DND-41 (cell line): ENCODE data around the gene PEX11A.

ENCODE experiments used
- ATAC-seq: fragments of 200-7000 bp; cut with Tn5 transposase; 3 replicates; pipeline ENCODE4 v1.9.1; 2021; ENCODE audit warnings: low read depth; ENCODE audit not compliant: insufficient read depth
- DNase-seq: peaks from one replicate; pipeline ENCODE4 v3.0.0-alpha.2; 2020
- H2AFZ ChIP-seq: 2 replicates; pipeline ENCODE4 v1.6.0; 2012; ENCODE audit warnings: low read depth, low read length
- H3K27ac ChIP-seq: 2 replicates; pipeline ENCODE4 v1.5.1; 2012; ENCODE audit warnings: low read length, inconsistent platforms
- H3K27me3 ChIP-seq: fragments of 200-600 bp; sonication (generic); 2 replicates; pipeline ENCODE4 v1.6.0; 2012; ENCODE audit warnings: low read length, mild to moderate bottlenecking, inconsistent platforms; ENCODE audit not compliant: insufficient read depth, poor library complexity
- H3K36me3 ChIP-seq: 2 replicates; pipeline ENCODE4 v1.5.1; 2012; ENCODE audit warnings: low read length, inconsistent platforms; ENCODE audit not compliant: insufficient read depth
- H3K4me1 ChIP-seq: 2 replicates; pipeline ENCODE4 v1.5.1; 2012; ENCODE audit warnings: mild to moderate bottlenecking, low read length; ENCODE audit not compliant: insufficient read depth
- H3K4me2 ChIP-seq: 2 replicates; pipeline ENCODE4 v1.6.0; 2012; ENCODE audit warnings: mild to moderate bottlenecking, moderate library complexity, low read length, inconsistent platforms; ENCODE audit not compliant: insufficient read depth
- H3K4me3 ChIP-seq, 2 experiments: fragments of 200-600 bp in 1 of 2; shearing (Covaris generic) in 1 of 2; 2 replicates each; pipeline ENCODE4 v1.5.1; 2012 to 2016; ENCODE audit warnings: inconsistent platforms in 2 of 2, low read length in 2 of 2, mild to moderate bottlenecking in 2 of 2, low read depth in 1 of 2, moderate library complexity in 1 of 2
- H3K79me2 ChIP-seq: 2 replicates; pipeline ENCODE4 v1.6.0; 2012; ENCODE audit warnings: low read length, inconsistent platforms; ENCODE audit not compliant: insufficient read depth
- H3K9ac ChIP-seq: 2 replicates; pipeline ENCODE4 v1.6.0; 2012; ENCODE audit warnings: low read depth, mild to moderate bottlenecking, inconsistent platforms, low read length, moderate library complexity
- H3K9me3 ChIP-seq: 2 replicates; pipeline ENCODE4 v1.5.1; 2012; ENCODE audit warnings: low read length, moderate library complexity, mild to moderate bottlenecking, inconsistent platforms; ENCODE audit not compliant: insufficient read depth, severe bottlenecking
- H4K20me1 ChIP-seq: 2 replicates; pipeline ENCODE4 v1.6.0; 2012; ENCODE audit warnings: low read length; ENCODE audit not compliant: insufficient read depth
- EZH2 ChIP-seq: IDR thresholded peaks from 3 replicates; pipeline ENCODE4 v1.6.1; 2012; ENCODE audit warnings: borderline replicate concordance, low read depth, mild to moderate bottlenecking, moderate library complexity, low read length, inconsistent platforms; ENCODE audit not compliant: severe bottlenecking
- TF ChIP-seq, protein P1 (sequence below): IDR thresholded peaks from 2 replicates; pipeline ENCODE4 v1.5.1; 2012; ENCODE audit warnings: borderline replicate concordance, low read length, moderate library complexity, mild to moderate bottlenecking; ENCODE audit not compliant: poor library complexity, severe bottlenecking; ENCODE audit errors: extremely low read depth

PEX11A gene

DNA sequence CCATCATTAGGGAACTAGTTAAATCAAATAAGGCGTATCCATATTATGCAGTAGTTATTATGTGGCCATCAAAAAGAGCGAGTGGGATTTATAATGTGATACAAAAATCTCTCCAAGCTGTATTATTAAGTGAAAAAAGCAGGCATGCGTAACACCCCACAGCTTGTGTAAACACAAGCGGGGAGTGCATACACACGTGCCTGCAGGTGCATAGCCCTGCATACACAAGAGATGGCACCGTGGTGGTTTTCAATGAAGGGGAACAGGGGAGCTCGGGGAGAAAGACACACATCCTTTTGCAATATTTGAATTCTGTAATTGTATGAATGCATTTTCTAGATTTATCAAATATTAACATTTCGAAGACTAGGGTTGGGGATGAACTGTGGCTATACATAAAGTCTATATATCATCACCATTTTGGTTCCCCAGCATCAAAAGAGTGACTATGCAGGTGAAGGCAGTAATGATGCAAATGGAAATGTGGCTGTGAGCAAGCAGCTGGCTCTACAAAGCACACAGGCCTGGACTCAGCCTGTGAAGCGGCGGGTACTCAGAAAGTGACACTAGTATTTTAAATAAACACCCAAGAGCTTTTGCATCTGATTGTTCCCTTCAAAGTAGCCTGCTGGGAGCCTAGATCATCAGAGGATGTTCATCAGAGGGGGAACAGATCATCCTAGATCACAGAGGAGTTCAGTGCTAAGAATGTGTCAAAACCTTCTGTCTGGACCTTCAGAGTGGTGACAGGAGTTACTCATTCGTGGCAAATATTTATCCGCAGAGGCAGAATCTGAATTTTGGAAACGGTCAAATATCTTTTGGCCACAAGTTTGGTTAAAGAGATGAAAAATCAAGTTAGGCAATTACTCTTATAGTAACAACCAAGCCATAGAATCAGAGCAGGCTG, 25.9 kb downstream of the PEX11A start:
- no peak overlapping the region for H3K4me2 ChIP-seq
- H3K27me3 ChIP-seq, result peaks cover 11% of the 10 kb centered on the region
- H3K36me3 ChIP-seq, result no peaks in the 10 kb centered on the region
- H3K4me1 ChIP-seq, result no peaks in the 10 kb centered on the region
- no peaks in the 10 kb centered on the region for H3K9me3 ChIP-seq
- TF ChIP-seq EZH2, result no peak
- TF ChIP-seq, protein P1, sequence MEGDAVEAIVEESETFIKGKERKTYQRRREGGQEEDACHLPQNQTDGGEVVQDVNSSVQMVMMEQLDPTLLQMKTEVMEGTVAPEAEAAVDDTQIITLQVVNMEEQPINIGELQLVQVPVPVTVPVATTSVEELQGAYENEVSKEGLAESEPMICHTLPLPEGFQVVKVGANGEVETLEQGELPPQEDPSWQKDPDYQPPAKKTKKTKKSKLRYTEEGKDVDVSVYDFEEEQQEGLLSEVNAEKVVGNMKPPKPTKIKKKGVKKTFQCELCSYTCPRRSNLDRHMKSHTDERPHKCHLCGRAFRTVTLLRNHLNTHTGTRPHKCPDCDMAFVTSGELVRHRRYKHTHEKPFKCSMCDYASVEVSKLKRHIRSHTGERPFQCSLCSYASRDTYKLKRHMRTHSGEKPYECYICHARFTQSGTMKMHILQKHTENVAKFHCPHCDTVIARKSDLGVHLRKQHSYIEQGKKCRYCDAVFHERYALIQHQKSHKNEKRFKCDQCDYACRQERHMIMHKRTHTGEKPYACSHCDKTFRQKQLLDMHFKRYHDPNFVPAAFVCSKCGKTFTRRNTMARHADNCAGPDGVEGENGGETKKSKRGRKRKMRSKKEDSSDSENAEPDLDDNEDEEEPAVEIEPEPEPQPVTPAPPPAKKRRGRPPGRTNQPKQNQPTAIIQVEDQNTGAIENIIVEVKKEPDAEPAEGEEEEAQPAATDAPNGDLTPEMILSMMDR, result no peak
- no peak overlapping the region for H3K9ac ChIP-seq
- H3K79me2 ChIP-seq, result no peaks in the 10 kb centered on the region
- DNase-seq (no peak), ATAC-seq (no peak)
- no peak overlapping the region for H2AFZ ChIP-seq
- no peak overlapping the region for H3K4me3 ChIP-seq
- H3K27ac ChIP-seq, result no peak overlapping the region
- no peaks in the 10 kb centered on the region for H4K20me1 ChIP-seq

DNA sequence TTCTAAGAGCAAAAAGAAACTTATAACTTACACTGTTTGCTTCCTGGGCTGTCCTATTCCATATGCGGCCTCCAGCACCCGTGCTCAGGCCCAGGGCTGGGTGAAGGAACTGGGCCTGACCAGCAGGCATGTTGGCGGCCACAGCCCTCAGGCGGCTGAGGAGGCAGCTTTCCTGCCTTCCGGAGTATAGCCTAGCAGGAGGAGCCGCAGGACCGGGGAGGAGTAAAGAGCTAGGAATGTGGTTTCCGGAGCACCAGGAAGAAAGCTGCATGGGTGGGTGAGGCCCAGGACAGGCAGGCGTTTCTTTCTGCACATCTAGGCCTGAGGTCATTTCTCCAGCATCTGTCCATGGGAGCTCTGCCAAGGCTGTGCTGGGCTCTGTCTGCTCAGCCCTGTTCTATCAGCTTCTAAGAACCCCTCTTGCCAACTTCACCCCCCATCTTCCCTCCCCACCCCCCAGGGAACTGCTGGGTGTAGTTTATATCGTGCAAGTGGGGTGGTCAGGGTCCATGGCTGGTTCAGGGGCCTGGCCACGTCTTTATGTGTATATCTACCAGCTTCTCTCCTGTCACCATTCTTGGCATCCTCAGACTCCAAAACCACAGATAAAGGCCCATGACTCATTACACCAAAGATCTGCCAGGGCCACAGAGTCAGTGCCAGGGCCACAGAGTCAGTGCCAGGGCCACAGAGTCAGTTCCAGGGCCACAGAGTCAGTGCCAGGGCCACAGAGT, 27.5 kb downstream of the PEX11A start:
- peaks cover 11% of the 10 kb centered on the region for H3K27me3 ChIP-seq
- no peak overlapping the region for H3K4me3 ChIP-seq
- no peak overlapping the region for H2AFZ ChIP-seq
- no peaks in the 10 kb centered on the region for H3K79me2 ChIP-seq
- no peaks in the 10 kb centered on the region for H3K4me1 ChIP-seq
- H4K20me1 ChIP-seq, result no peaks in the 10 kb centered on the region
- no peak for TF ChIP-seq EZH2
- TF ChIP-seq, protein P1, result no peak
- no peaks in the 10 kb centered on the region for H3K36me3 ChIP-seq
- DNase-seq (no peak), ATAC-seq (no peak)
- H3K4me2 ChIP-seq, result no peak overlapping the region
- H3K27ac ChIP-seq, result no peak overlapping the region
- no peak overlapping the region for H3K9ac ChIP-seq
- H3K9me3 ChIP-seq, result no peaks in the 10 kb centered on the region

DNA sequence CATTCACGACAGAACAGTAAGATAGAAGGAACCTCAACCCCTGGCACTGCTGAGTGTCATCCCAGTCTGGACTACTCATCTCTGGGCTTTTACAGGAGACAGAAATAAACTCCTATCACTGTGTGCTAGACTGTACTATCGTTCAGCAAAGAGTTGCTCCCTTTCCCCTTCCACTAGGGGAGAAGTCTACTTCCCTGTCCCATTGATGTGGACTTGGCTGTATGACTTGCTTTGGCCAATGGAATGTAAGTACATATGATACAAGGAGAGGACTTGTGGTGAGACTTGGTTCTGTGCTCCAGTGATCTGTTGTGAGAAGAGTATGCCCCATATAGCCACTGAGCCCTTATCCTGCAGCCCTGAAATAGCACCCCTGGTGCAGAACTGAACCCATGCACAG, 30.0 kb downstream of the PEX11A start:
- no peak overlapping the region for H3K4me3 ChIP-seq
- H4K20me1 ChIP-seq, result no peaks in the 10 kb centered on the region
- no peaks in the 10 kb centered on the region for H3K9me3 ChIP-seq
- no peaks in the 10 kb centered on the region for H3K79me2 ChIP-seq
- H2AFZ ChIP-seq, result no peak overlapping the region
- H3K27me3 ChIP-seq, result peaks cover 25% of the 10 kb centered on the region
- ATAC-seq (no peak), DNase-seq (no peak)
- H3K4me1 ChIP-seq, result peaks cover 2% of the 10 kb centered on the region; the same call in 1 of the 2 replicates
- no peak overlapping the region for H3K27ac ChIP-seq
- no peaks in the 10 kb centered on the region for H3K36me3 ChIP-seq
- H3K4me2 ChIP-seq, result no peak overlapping the region
- TF ChIP-seq, protein P1, result no peak
- TF ChIP-seq EZH2, result no peak
- no peak overlapping the region for H3K9ac ChIP-seq
